Stimulated activated CD8-positive, alpha-beta memory T cell treated with anti-CD3 and anti-CD28 coated beads, Interleukin-4, amount 100 ng/mL, for 24 hours (primary cell): Measurements from ENCODE around the gene PTPRK.

Experiments
- DNase-seq: peaks from one replicate; pipeline ENCODE4 v3.0.0-alpha.2; 2020; ENCODE audit warnings: low read depth

PTPRK gene

GRCh38 chr6:128280960-128281359 is 239.4 kb downstream of the PTPRK start:
- DNase-seq: no peak

GRCh38 chr6:128280066-128280465 is 240.3 kb downstream of the PTPRK start:
- no peak for DNase-seq

- DNase-seq: no peak
Measured at GRCh38 chr6:128278836-128279235, 241.6 kb downstream of the PTPRK start.

GRCh38 chr6:128277379-128277778 is 243.0 kb downstream of the PTPRK start:
- DNase-seq: no peak

GRCh38 chr6:128276311-128276710 is 244.1 kb downstream of the PTPRK start:
- no peak for DNase-seq

- DNase-seq: no peak
Measured at GRCh38 chr6:128275681-128276080, 244.7 kb downstream of the PTPRK start.

- DNase-seq: no peak
Measured at GRCh38 chr6:128275030-128275429, 245.4 kb downstream of the PTPRK start.

GRCh38 chr6:128271527-128271926 is 248.9 kb downstream of the PTPRK start:
- no peak for DNase-seq

- DNase-seq: no peak
Measured at GRCh38 chr6:128271011-128271410, 249.4 kb downstream of the PTPRK start.

GRCh38 chr6:128266946-128267345 is 253.5 kb downstream of the PTPRK start:
- DNase-seq: no peak

- no peak for DNase-seq
Measured at GRCh38 chr6:128265706-128266105, 254.7 kb downstream of the PTPRK start.

- no peak for DNase-seq
Measured at GRCh38 chr6:128259730-128260685, 260.4 kb downstream of the PTPRK start.

GRCh38 chr6:128259029-128259724 is 261.2 kb downstream of the PTPRK start:
- DNase-seq: no peak

GRCh38 chr6:128256095-128256494 is 264.3 kb downstream of the PTPRK start:
- no peak for DNase-seq

GRCh38 chr6:128252341-128253176 is 267.8 kb downstream of the PTPRK start:
- DNase-seq: peak; percentile 6

GRCh38 chr6:128251445-128252340 is 268.7 kb downstream of the PTPRK start:
- no peak for DNase-seq

- no peak for DNase-seq
Measured at GRCh38 chr6:128250370-128251070, 269.9 kb downstream of the PTPRK start.

- DNase-seq: no peak
Measured at GRCh38 chr6:128249429-128249828, 271.0 kb downstream of the PTPRK start.

- no peak for DNase-seq
Measured at GRCh38 chr6:128246472-128247260, 273.7 kb downstream of the PTPRK start.
